Left ventricle myocardium inferior (tissue), 1 donor: Measurements from ENCODE around the gene ALG3. TPM values are rescaled to one million over a fixed set of nuclear protein-coding genes. Genes with fewer than 3 reads are reported as not detected.
A peak's percentile ranks its signal among the peaks of the same experiment; 100 is the strongest.

ENCODE experiments used
- DNase-seq: peaks from one replicate; pipeline ENCODE4 v3.0.0-alpha.2; 2020
- H3K27ac ChIP-seq: fragments of 200-600 bp; replicated peaks from 2 replicates; pipeline ENCODE4 v1.8.0; 2021
- H3K27me3 ChIP-seq: fragments of 200-600 bp; 2 replicates; pipeline ENCODE4 v1.8.0; 2021; ENCODE audit warnings: low read depth
- H3K36me3 ChIP-seq: fragments of 200-600 bp; 2 replicates; pipeline ENCODE4 v1.8.0; 2021
- H3K4me1 ChIP-seq: fragments of 200-600 bp; 2 replicates; pipeline ENCODE4 v1.8.0; 2021
- H3K4me3 ChIP-seq: fragments of 200-600 bp; 2 replicates; pipeline ENCODE4 v1.8.0; 2021; ENCODE audit warnings: mild to moderate bottlenecking, moderate library complexity
- H3K9me3 ChIP-seq: fragments of 200-600 bp; replicated peaks from 2 replicates; pipeline ENCODE4 v1.8.0; 2021
- intact Hi-C: fragments of 100-400 bp; cut with micrococcal nuclease; formaldehyde crosslinking; loops from one replicate; pipeline ENCODE4 v1.11.0; 2022
- total RNA-seq: library from RNA; stranded (reverse); fragmentation: NEBNext Ultra II Directional; extraction: Animal tissue kit (Norgen Biotek cat#: 25700); gene quantifications from one replicate; pipeline ENCODE4 v1.2.1, GENCODE V29; 2021
- TF ChIP-seq, protein P1 (sequence below): fragments of 200-600 bp; IDR thresholded peaks from 2 replicates; pipeline ENCODE4 v1.8.0; 2021; ENCODE audit warnings: antibody characterized with exemption, mild to moderate bottlenecking, borderline replicate concordance
- donor health status: DM: no; HTN: yes; CAD: no; lungs with severe emphysema.

ALG3 gene
- total RNA-seq, 1 donor from 2014 or later = 16.1 TPM

DNA sequence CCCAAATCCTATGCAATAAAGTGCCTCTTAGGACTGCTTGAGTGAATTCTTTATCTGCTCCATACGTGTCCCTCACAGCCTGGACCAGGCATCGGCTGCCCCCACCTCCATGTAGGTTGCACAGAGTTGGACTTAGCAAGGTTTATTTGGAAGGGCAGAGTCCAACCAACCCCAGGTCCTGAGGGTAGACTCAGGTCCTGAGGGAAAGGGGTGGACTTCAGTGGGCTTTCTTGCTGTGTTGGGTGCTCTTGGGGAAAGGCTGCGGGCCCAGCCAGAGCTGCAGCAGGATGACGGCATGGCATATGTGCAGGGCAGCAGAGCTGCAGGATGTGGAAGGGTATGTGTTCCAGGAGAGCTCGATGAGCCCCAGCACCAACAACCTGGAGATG, 6.5 kb downstream of the ALG3 start:
- TF ChIP-seq, protein P1, sequence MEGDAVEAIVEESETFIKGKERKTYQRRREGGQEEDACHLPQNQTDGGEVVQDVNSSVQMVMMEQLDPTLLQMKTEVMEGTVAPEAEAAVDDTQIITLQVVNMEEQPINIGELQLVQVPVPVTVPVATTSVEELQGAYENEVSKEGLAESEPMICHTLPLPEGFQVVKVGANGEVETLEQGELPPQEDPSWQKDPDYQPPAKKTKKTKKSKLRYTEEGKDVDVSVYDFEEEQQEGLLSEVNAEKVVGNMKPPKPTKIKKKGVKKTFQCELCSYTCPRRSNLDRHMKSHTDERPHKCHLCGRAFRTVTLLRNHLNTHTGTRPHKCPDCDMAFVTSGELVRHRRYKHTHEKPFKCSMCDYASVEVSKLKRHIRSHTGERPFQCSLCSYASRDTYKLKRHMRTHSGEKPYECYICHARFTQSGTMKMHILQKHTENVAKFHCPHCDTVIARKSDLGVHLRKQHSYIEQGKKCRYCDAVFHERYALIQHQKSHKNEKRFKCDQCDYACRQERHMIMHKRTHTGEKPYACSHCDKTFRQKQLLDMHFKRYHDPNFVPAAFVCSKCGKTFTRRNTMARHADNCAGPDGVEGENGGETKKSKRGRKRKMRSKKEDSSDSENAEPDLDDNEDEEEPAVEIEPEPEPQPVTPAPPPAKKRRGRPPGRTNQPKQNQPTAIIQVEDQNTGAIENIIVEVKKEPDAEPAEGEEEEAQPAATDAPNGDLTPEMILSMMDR = no peak
- Histone ChIP-seq H3K36me3 (peaks cover 37% of the 10 kb centered on the region), H3K9me3 (no peaks in the 10 kb centered on the region), H3K4me1 (peaks cover 9% of the 10 kb centered on the region), H3K4me3 (no peak overlapping the region), H3K27ac (no peak overlapping the region), H3K27me3 (peaks cover 11% of the 10 kb centered on the region)
- DNase-seq = no peak
- intact Hi-C loops = loop anchor here (10.0 kb wide), 1 partner anchor 57 kb away; the partner anchor contains the start of gene ABCF3

DNA sequence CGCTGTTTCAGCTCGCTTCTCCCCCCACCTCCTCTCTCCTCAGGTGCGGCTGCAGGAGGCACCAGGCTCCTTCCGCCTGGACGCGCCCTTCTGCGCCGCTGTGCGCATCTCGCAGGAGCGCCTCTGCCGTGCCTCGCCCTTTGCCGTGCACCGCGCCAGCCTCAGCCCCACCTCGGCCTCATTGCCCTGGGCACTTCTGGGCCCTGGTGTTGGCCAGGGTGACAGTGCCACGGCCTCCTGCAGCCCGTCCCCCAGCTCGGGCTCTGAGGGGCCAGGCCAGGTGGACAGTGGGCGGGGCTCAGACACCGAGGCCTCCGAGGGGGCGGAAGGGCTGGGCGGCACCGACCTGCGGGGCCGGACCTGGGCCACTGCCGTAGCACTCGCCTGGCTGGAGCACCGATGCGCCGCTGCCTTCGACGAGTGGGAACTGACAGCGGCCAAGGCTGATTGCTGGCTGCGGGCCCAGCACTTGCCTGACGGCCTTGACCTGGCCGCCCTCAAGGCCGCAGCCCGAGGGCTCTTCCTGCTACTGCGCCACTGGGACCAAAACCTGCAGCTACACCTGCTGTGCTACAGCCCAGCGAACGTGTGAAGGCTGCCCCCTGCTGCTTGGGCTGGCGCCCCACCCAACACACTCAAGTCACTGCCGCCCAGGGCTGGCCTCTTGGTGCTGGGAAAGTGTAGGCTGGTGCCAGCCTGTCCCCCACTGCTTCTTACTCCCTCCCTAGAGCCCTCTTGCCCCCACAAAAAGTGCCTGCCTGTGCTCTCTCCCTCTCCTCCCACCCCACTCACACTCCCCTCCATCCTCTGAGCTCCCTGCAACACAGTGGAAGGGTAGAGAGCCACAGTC, 7.1 kb downstream of the ALG3 start:
- Histone ChIP-seq H3K4me3 (peak overlapping the region; percentile 19), H3K4me1 (peaks cover 8% of the 10 kb centered on the region), H3K9me3 (no peaks in the 10 kb centered on the region), H3K36me3 (peaks cover 37% of the 10 kb centered on the region), H3K27me3 (peaks cover 16% of the 10 kb centered on the region), H3K27ac (no peak overlapping the region)
- DNase-seq = peak; percentile 45
- intact Hi-C loops = loop anchor here (10.0 kb wide), 1 partner anchor 57 kb away; the partner anchor contains the start of gene ABCF3
- TF ChIP-seq, protein P1 = peak; percentile 65

DNA sequence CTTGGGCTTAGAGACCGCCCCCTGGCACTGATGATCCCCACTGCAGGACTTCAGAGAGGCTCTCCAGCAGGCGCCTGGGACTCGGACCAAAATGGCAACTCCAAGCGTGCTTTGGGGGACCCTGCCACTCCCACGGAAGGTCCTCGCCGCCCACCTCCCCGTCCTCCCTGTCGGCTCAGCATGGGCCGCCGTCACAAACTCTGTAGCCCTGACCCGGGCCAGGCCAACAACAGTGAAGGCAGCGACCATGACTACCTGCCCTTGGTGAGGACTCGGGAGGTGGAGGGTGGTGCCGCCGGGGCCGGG, 7.7 kb downstream of the ALG3 start:
- DNase-seq = no peak
- peaks cover 37% of the 10 kb centered on the region for H3K36me3 ChIP-seq
- H3K27ac ChIP-seq = no peak overlapping the region
- H3K9me3 ChIP-seq = no peaks in the 10 kb centered on the region
- TF ChIP-seq, protein P1 = no peak
- H3K27me3 ChIP-seq = peaks cover 22% of the 10 kb centered on the region
- intact Hi-C loops = loop anchor here (10.0 kb wide), 1 partner anchor 56 kb away; the partner anchor contains the start of gene ABCF3
- peaks cover 8% of the 10 kb centered on the region for H3K4me1 ChIP-seq
- H3K4me3 ChIP-seq = no peak overlapping the region

DNA sequence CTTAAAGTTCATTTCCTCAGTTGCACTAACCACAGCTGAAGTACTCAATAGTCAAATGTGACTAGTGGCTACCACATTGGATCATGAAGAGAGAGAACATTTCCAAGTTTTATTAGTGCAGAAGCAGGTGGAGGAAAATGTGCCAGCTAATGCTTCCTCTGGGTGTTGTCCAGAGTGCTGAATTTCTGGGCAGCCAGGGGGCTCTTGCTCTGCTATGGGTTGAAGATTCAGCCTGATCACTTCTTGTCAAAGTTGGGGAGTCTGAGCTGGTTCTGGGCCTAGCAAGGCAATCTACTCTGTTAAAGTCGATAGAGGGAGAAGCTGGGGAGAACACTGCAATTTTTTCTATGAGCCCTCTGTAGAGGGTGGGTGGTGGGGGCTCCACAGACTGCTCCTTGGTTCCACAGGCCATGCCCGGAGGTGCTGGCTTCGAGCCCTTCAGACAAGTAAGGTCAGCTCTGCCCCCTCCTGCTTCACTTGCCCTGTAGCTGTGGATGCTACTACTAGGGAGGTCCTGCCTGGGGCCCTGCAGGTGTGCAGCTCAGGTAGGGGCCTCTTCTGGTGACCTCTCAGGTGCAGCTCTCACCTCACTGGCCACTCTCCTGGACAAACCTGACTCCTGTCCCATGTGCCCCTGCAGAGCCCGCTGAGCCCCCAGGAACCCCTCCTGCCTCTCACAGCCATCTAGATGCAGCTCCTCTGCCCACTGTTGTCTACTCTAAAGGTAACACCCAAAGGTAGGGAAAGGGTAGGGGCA, 8.2 kb downstream of the ALG3 start:
- TF ChIP-seq, protein P1 = no peak
- Histone ChIP-seq H3K4me3 (no peak overlapping the region), H3K27ac (no peak overlapping the region), H3K36me3 (peaks cover 36% of the 10 kb centered on the region), H3K4me1 (peaks cover 8% of the 10 kb centered on the region), H3K9me3 (no peaks in the 10 kb centered on the region), H3K27me3 (peaks cover 25% of the 10 kb centered on the region)
- intact Hi-C loops = loop anchor here (10.0 kb wide), 1 partner anchor 56 kb away; the partner anchor contains the start of gene ABCF3
- no peak for DNase-seq

DNA sequence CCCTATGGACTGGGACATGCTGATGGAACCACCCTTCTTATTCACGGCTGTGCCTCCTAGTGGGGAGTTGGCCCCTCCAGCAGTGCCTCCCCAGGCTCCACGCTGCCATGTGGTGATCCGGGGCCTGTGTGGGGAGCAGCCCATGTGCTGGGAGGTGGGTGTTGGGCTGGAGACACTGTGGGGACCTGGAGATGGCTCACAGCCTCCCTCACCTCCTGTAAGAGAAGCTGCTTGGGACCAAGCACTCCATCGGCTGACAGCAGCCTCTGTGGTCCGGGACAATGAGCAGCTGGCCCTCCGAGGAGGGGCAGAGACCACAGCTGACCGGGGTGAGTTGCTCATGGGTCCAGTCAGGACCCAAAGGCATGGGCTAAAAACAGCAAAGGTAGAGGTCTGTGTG, 9.1 kb downstream of the ALG3 start:
- no peak for DNase-seq
- peaks cover 27% of the 10 kb centered on the region for H3K36me3 ChIP-seq
- H3K4me1 ChIP-seq = peaks cover 8% of the 10 kb centered on the region
- H3K27me3 ChIP-seq = peaks cover 31% of the 10 kb centered on the region
- intact Hi-C loops = loop anchor here (10.0 kb wide), 1 partner anchor 55 kb away; the partner anchor contains the start of gene ABCF3
- no peak overlapping the region for H3K27ac ChIP-seq
- TF ChIP-seq, protein P1 = no peak
- H3K9me3 ChIP-seq = no peaks in the 10 kb centered on the region
- no peak overlapping the region for H3K4me3 ChIP-seq
